ENCODE results near the gene MEF2D. TPM values are rescaled to one million over a fixed set of nuclear protein-coding genes. Genes with fewer than 3 reads are reported as not detected.

The MEF2D gene
- total and polyA plus RNA-seq, 3 experiments from 2014 or later, result 19.2 to 35.4 (median 32.9) TPM

- Histone ChIP-seq H3K27ac (ENCODE audit: low read depth, low read length) (no peak overlapping the region), H3K4me1 (ENCODE audit: insufficient read depth, low read length) (peaks cover 27% of the 10 kb centered on the region), H3K27me3 (ENCODE audit: insufficient read depth, low read length, poor library complexity, severe bottlenecking) (peaks cover 84% of the 10 kb centered on the region), H3K9me3 (ENCODE audit: low read length) (no peaks in the 10 kb centered on the region), H3K36me3 (ENCODE audit: insufficient read depth, low read length) (no peaks in the 10 kb centered on the region), H3K4me3 (ENCODE audit: low read length) (no peak overlapping the region)
- Mint-ChIP-seq H3K9me3 (no peaks in the 10 kb centered on the region), H3K4me3 (peak overlapping the region in 5 of 7 donors; percentile 2 to 47 (median 15)), H3K27ac (no peak overlapping the region), H3K27me3 (peaks cover 76 to 89% of the 10 kb centered on the region in 2 donors), H3K4me1 (peaks cover 17 to 33% (median 30%) of the 10 kb centered on the region in 3 donors), H3K36me3 (no peaks in the 10 kb centered on the region)
- DNase-seq, result no peak
- ChIA-PET CTCF (interaction anchor here (1.0 to 1.1 kb wide), 2 partner anchors 9 to 51 kb away, joined by 4 read pairs; no protein-coding TSS in a partner anchor), POLR2A (interaction anchor here (0.6 kb wide), 2 partner anchors 304 to 1696 kb away, joined by 3 to 10 read pairs; no protein-coding TSS in a partner anchor)
These were observed 63.3 kb downstream of the MEF2D start for GRCh38 chr1:156437037-156437867.

GRCh38 chr1:156436141-156437036, 64.2 kb downstream of the MEF2D start:
- H3K27ac ChIP-seq (ENCODE audit: low read depth, low read length), result no peak overlapping the region
- no peaks in the 10 kb centered on the region for H3K36me3 ChIP-seq (ENCODE audit: insufficient read depth, low read length)
- CTCF ChIA-PET, result interaction anchor here (0.8 to 1.7 kb wide), 4 partner anchors 9 to 51 kb away, joined by 3 to 6 read pairs (median 4); no protein-coding TSS in a partner anchor
- no peaks in the 10 kb centered on the region for H3K9me3 Mint-ChIP-seq
- H3K4me1 Mint-ChIP-seq, result peaks cover 17 to 33% (median 30%) of the 10 kb centered on the region in 3 donors
- no peaks in the 10 kb centered on the region for H3K9me3 ChIP-seq (ENCODE audit: low read length)
- no peak for DNase-seq
- H3K36me3 Mint-ChIP-seq, result no peaks in the 10 kb centered on the region
- peaks cover 82% of the 10 kb centered on the region for H3K27me3 ChIP-seq (ENCODE audit: insufficient read depth, low read length, poor library complexity, severe bottlenecking)
- peaks cover 27% of the 10 kb centered on the region for H3K4me1 ChIP-seq (ENCODE audit: insufficient read depth, low read length)
- H3K4me3 Mint-ChIP-seq, result peak overlapping the region; percentile 27 to 83 (median 54)
- POLR2A ChIA-PET, result interaction anchor here (0.6 kb wide), 1 partner anchor 1695 kb away, joined by 3 read pairs; no protein-coding TSS in a partner anchor
- H3K27me3 Mint-ChIP-seq, result peaks cover 77 to 89% of the 10 kb centered on the region in 2 donors
- no peak overlapping the region for H3K27ac Mint-ChIP-seq
- H3K4me3 ChIP-seq (ENCODE audit: low read length), result no peak overlapping the region

GRCh38 chr1:156435545-156436140, 64.9 kb downstream of the MEF2D start:
- H3K27ac ChIP-seq (ENCODE audit: low read depth, low read length), result no peak overlapping the region
- H3K9me3 ChIP-seq (ENCODE audit: low read length), result no peaks in the 10 kb centered on the region
- ChIA-PET POLR2A (no interaction called here), CTCF (interaction anchor here (0.8 to 1.8 kb wide), 3 partner anchors 10 to 50 kb away, joined by 3 to 6 read pairs (median 3); no protein-coding TSS in a partner anchor)
- no peaks in the 10 kb centered on the region for H3K36me3 Mint-ChIP-seq
- DNase-seq, result no peak
- peaks cover 27% of the 10 kb centered on the region for H3K4me1 ChIP-seq (ENCODE audit: insufficient read depth, low read length)
- H3K27ac Mint-ChIP-seq, result peak overlapping the region in 3 of 8 donors; percentile 42 to 70 (median 57)
- H3K4me3 ChIP-seq (ENCODE audit: low read length), result peak overlapping the region; percentile 26
- H3K4me3 Mint-ChIP-seq, result peak overlapping the region; percentile 76 to 89 (median 83)
- no peaks in the 10 kb centered on the region for H3K9me3 Mint-ChIP-seq
- H3K4me1 Mint-ChIP-seq, result peaks cover 17 to 33% (median 30%) of the 10 kb centered on the region in 3 donors
- peaks cover 79% of the 10 kb centered on the region for H3K27me3 ChIP-seq (ENCODE audit: insufficient read depth, low read length, poor library complexity, severe bottlenecking)
- peaks cover 71 to 87% of the 10 kb centered on the region in 2 donors for H3K27me3 Mint-ChIP-seq
- no peaks in the 10 kb centered on the region for H3K36me3 ChIP-seq (ENCODE audit: insufficient read depth, low read length)

- Mint-ChIP-seq H3K27ac (peak overlapping the region in 3 of 8 donors; percentile 2 to 43 (median 29)), H3K9me3 (no peaks in the 10 kb centered on the region), H3K27me3 (peaks cover 66 to 87% of the 10 kb centered on the region in 2 donors), H3K36me3 (no peaks in the 10 kb centered on the region), H3K4me3 (peak overlapping the region; percentile 45 to 86 (median 80)), H3K4me1 (peaks cover 17 to 33% (median 30%) of the 10 kb centered on the region in 3 donors)
- ChIA-PET CTCF (interaction anchor here (0.8 to 1.8 kb wide), 4 partner anchors 11 to 50 kb away, joined by 3 to 6 read pairs (median 4); no protein-coding TSS in a partner anchor), POLR2A (no interaction called here)
- no peak overlapping the region for H3K27ac ChIP-seq (ENCODE audit: low read depth, low read length)
- peak overlapping the region; percentile 26 for H3K4me3 ChIP-seq (ENCODE audit: low read length)
- H3K4me1 ChIP-seq (ENCODE audit: insufficient read depth, low read length), result peaks cover 27% of the 10 kb centered on the region
- H3K27me3 ChIP-seq (ENCODE audit: insufficient read depth, low read length, poor library complexity, severe bottlenecking), result peaks cover 79% of the 10 kb centered on the region
- no peak for DNase-seq
- no peaks in the 10 kb centered on the region for H3K36me3 ChIP-seq (ENCODE audit: insufficient read depth, low read length)
- H3K9me3 ChIP-seq (ENCODE audit: low read length), result no peaks in the 10 kb centered on the region
These were observed 65.5 kb downstream of the MEF2D start for GRCh38 chr1:156434989-156435544.

- Histone ChIP-seq H3K4me3 (ENCODE audit: low read length) (no peak overlapping the region), H3K36me3 (ENCODE audit: insufficient read depth, low read length) (no peaks in the 10 kb centered on the region), H3K9me3 (ENCODE audit: low read length) (no peaks in the 10 kb centered on the region), H3K27me3 (ENCODE audit: insufficient read depth, low read length, poor library complexity, severe bottlenecking) (peaks cover 77% of the 10 kb centered on the region), H3K27ac (ENCODE audit: low read depth, low read length) (no peak overlapping the region), H3K4me1 (ENCODE audit: insufficient read depth, low read length) (peaks cover 17% of the 10 kb centered on the region)
- Mint-ChIP-seq H3K27ac (no peak overlapping the region), H3K9me3 (no peaks in the 10 kb centered on the region), H3K4me3 (no peak overlapping the region), H3K36me3 (no peaks in the 10 kb centered on the region), H3K27me3 (peaks cover 62 to 88% of the 10 kb centered on the region in 2 donors), H3K4me1 (peaks cover 18 to 27% (median 23%) of the 10 kb centered on the region in 3 donors)
- POLR2A ChIA-PET, result no interaction called here
- DNase-seq, result no peak
- CTCF ChIA-PET, result interaction anchor here (1.6 kb wide), 1 partner anchor 48 kb away, joined by 6 read pairs; no protein-coding TSS in a partner anchor
These were observed 67.0 kb downstream of the MEF2D start for GRCh38 chr1:156433602-156434001.

- H3K27me3 ChIP-seq (ENCODE audit: insufficient read depth, low read length, poor library complexity, severe bottlenecking), result peaks cover 77% of the 10 kb centered on the region
- H3K4me3 ChIP-seq (ENCODE audit: low read length), result no peak overlapping the region
- Mint-ChIP-seq H3K27me3 (peaks cover 63 to 88% of the 10 kb centered on the region in 2 donors), H3K4me1 (peaks cover 15 to 22% (median 19%) of the 10 kb centered on the region in 3 donors), H3K9me3 (no peaks in the 10 kb centered on the region), H3K36me3 (no peaks in the 10 kb centered on the region), H3K27ac (no peak overlapping the region), H3K4me3 (no peak overlapping the region)
- ChIA-PET CTCF (interaction anchor here (1.1 to 1.2 kb wide), 2 partner anchors 10 to 47 kb away, joined by 3 read pairs; no protein-coding TSS in a partner anchor), POLR2A (no interaction called here)
- H3K4me1 ChIP-seq (ENCODE audit: insufficient read depth, low read length), result peaks cover 11% of the 10 kb centered on the region
- H3K9me3 ChIP-seq (ENCODE audit: low read length), result no peaks in the 10 kb centered on the region
- no peak for DNase-seq
- no peaks in the 10 kb centered on the region for H3K36me3 ChIP-seq (ENCODE audit: insufficient read depth, low read length)
- H3K27ac ChIP-seq (ENCODE audit: low read depth, low read length), result no peak overlapping the region
These were observed 67.5 kb downstream of the MEF2D start for GRCh38 chr1:156433032-156433431.

GRCh38 chr1:156432669-156433018, 67.9 kb downstream of the MEF2D start:
- no peaks in the 10 kb centered on the region for H3K9me3 ChIP-seq (ENCODE audit: low read length)
- POLR2A ChIA-PET, result no interaction called here
- peaks cover 12 to 19% (median 19%) of the 10 kb centered on the region in 3 donors for H3K4me1 Mint-ChIP-seq
- CTCF ChIA-PET, result interaction anchor here (1.1 to 1.4 kb wide), 3 partner anchors 10 to 47 kb away, joined by 3 to 6 read pairs (median 3); no protein-coding TSS in a partner anchor
- no peak overlapping the region for H3K27ac ChIP-seq (ENCODE audit: low read depth, low read length)
- H3K4me1 ChIP-seq (ENCODE audit: insufficient read depth, low read length), result peaks cover 11% of the 10 kb centered on the region
- H3K27ac Mint-ChIP-seq, result peak overlapping the region in 1 of 8 donors; percentile 61
- no peaks in the 10 kb centered on the region for H3K9me3 Mint-ChIP-seq
- H3K27me3 ChIP-seq (ENCODE audit: insufficient read depth, low read length, poor library complexity, severe bottlenecking), result peaks cover 77% of the 10 kb centered on the region
- H3K4me3 Mint-ChIP-seq, result no peak overlapping the region
- H3K4me3 ChIP-seq (ENCODE audit: low read length), result no peak overlapping the region
- peaks cover 63 to 88% of the 10 kb centered on the region in 2 donors for H3K27me3 Mint-ChIP-seq
- H3K36me3 Mint-ChIP-seq, result no peaks in the 10 kb centered on the region
- no peak for DNase-seq
- no peaks in the 10 kb centered on the region for H3K36me3 ChIP-seq (ENCODE audit: insufficient read depth, low read length)

Data from CD8-positive, alpha-beta memory T cell (primary cell).